Erythroblast (primary cell): ENCODE measurements around the gene DVL3.

Experiments used
- GATA1 ChIP-seq: IDR thresholded peaks from 2 replicates; pipeline ENCODE4 v1.6.1; 2011; ENCODE audit warnings: low read depth, mild to moderate bottlenecking, control low read depth, low read length, moderate library complexity
- POLR2A ChIP-seq: IDR thresholded peaks from 2 replicates; pipeline ENCODE4 v1.6.1; 2011; ENCODE audit warnings: mild to moderate bottlenecking, low read length

DNA sequence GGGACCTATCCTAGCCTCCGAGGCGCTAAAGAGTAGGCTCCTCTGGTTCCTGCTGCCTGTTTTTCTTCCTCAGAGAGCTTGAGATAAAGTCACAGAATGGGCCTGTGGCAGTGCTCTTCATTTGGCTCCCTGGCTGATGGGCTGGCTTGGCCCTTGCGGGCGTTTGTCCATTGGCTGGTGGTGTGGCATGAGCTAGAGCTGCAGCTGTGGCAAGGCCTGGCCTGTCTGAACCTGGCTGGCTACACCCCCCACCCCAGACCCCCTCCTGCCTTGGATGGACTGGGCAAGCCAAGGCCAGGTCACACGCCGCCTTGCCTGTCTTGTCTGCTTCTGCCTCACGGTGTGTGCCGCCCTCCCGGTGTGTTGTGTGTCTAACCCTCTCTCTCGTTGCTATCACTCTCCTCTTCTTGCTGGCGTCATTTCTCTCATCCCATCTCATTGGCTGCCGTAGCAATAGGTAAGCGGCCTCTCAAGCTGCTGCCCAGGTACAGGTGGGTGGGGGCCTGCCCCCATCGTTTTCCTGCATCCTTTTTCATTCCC lies 22.7 kb downstream of the DVL3 start:
- TF ChIP-seq POLR2A (no peak), GATA1 (no peak)
